Glomerular visceral epithelial cell (primary cell): Measurements from ENCODE around the gene MAD1L1.
A peak's percentile ranks its signal among the peaks of the same experiment; 100 is the strongest.

ENCODE experiments used
- DNase-seq: peaks from one replicate; pipeline ENCODE4 v3.0.0-alpha.2; 2016; ENCODE audit errors: extremely low spot score

MAD1L1 gene

DNA sequence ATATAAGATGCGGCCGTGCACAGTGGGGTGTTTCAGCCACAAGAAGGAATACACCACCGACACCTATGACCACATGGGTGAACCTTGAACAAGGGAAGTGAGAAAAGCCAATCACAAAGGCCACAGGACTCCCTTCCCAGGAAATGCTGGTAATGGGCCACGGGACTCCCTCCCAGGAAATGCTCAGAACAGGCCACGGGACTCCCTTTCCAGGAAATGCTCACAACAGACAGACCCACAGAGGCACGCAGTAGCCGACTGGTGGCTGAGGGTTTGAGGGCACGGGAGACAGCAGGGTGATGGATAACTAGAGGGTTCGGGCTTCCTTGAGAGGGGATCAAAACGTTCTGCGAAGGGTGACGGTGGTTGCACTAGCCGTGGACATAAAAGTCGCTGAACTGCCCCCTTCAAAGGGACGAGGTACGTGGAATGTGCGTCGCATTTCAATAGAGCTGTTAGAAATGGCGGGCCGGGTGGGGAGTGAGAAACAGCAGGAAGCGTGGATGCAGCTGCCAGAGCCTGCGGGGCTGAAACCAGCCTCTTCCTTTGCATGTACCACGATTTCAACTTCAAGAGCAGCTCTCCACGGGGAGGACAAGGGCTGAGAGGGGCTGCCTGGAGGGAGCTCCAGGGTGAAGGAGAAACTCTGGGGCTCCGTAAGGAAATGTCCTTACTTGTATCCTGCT is 288.7 kb downstream of the MAD1L1 start:
- no peak for DNase-seq

DNA sequence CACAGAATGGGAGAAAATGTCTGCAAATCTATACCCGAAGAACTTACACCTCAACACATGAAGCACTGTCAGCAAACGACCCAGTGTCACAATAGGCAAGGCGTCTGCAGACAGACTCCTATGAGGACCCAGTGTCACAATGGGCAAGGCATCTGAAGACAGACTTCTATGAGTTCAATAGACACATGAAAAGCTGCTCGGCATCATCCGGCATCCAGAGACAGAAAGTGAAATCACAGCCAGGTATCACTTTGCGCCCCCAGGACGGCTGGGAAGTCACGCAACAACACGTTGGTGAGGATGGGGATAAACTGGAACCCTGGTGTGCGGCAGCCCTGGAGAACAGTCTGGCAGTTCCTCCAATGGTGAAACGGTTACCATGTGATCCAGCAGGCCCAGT is 289.4 kb downstream of the MAD1L1 start:
- no peak for DNase-seq

DNA sequence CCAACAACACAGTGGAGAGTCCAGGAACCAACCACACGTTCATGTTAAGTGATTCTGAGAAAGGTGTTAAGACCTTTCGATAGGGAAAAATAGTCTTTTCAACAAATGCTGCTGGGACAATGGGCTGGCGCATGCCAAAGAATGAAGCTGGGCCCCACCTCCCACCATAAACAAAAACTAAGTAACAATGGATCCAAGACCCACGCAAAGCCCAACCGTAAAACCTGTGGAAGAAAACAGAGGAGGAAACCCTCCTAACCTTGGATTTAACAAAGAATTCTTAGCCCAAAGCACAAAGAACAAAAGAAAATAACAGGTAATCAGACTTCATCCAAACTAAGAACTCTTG is 289.8 kb downstream of the MAD1L1 start:
- DNase-seq, result no peak

DNA sequence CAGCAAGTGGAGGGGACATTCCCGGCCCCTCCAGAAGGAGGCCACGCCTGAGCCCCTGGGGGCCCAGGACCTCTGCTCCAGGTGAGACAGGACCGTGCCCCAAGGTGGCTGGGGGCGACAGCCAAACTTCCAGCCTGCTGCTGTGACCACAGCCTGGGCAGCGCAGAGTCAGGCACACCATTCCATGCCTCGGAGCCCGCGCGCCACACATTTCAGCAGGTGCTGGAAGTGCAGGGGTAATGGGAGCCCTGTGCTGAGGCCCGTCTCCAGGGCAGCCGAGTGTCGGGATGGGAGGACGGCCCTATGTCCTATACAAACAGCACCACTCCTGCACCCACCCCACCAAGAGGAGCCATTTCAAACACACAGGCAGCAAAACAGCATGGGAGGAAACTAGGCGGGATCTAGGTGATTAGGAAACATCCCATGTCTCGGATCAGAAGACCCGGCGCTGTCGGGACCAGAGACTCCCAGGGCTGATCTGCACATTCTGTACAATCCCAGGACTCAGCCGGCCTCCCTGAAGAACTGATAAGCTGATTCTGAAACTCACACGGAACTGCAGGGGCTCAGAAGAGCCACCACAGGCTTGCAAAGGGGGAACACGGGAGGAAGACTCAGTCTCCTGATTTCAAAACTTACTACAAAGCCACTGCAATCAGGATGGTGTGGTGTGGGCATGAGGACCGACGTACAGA is 290.4 kb downstream of the MAD1L1 start:
- DNase-seq, result no peak

DNA sequence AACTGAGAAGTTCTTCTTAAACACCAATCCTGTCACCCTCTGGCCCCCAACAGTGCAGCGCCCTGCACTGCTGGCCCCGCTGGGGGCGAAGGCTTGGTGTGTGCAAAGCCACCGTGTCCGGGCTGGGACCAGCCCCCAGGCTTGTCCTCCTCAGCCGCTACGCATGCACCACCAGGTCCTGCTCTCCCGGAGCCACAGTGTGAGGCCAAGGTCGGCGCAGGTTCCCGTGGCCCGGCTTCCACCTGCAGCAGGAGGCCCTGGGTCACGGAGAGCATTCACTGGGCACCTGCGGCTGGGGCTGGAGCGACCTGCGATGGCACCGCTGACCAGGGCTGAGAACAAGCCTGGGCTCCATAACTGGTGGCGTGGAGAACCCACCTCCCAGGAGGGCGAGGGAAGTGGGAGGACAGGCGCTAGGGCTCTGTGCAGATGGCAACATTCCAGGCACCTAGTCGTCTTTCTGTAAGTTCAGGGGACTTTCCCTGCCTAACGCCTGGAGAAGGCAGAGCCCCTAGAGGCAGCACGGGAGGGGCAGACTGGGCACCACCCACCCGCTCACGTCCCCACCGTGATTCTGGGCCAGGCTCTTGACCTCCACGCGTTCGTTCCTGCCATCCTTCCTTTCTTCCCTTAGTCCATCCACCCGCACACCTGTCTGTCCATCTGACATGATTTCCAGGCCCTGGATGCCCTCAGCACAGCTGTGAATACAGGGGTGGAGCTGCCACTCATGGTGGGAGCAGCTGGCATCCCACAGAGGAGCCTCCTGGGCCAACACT is 291.1 kb downstream of the MAD1L1 start:
- no peak for DNase-seq

DNA sequence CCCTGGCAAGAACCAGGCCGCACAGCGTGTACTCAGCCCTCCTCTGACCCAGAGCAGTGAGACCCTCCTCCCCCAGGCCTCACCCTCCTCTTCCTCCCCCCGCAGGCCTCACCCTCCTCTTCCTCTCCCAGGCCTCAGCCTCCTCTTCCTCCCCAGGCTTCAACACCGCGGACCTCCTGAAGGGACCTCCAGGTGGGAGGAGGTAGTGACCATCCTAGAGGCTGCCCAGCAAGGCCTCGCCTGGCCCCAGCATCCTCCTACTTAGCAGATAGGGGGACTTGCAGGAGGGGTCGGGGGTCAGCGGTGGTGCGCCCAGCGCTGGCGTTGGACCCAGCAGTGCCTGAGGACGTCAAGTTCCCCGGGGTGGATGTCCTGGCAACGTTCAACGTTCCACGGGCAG is 291.9 kb downstream of the MAD1L1 start:
- no peak for DNase-seq

DNA sequence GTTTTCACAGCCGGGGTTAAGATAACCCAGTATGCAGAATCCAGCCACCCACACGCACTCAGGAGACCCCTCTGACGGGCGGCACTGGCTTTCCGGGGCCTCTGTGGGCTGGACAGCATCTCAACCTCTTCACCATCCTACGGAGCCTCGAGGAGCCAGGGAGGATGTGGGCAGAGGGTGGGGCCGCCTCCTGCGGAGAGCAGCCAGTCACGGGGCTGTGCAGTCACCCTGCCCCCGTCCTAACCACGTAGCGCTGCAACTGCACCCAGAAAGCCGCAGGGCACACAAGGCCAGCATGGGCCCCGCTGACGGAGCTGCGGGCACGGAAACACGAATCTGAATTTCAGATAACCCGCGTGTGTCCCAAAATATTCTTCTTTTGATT is 292.4 kb downstream of the MAD1L1 start:
- peak; percentile 73 for DNase-seq

DNA sequence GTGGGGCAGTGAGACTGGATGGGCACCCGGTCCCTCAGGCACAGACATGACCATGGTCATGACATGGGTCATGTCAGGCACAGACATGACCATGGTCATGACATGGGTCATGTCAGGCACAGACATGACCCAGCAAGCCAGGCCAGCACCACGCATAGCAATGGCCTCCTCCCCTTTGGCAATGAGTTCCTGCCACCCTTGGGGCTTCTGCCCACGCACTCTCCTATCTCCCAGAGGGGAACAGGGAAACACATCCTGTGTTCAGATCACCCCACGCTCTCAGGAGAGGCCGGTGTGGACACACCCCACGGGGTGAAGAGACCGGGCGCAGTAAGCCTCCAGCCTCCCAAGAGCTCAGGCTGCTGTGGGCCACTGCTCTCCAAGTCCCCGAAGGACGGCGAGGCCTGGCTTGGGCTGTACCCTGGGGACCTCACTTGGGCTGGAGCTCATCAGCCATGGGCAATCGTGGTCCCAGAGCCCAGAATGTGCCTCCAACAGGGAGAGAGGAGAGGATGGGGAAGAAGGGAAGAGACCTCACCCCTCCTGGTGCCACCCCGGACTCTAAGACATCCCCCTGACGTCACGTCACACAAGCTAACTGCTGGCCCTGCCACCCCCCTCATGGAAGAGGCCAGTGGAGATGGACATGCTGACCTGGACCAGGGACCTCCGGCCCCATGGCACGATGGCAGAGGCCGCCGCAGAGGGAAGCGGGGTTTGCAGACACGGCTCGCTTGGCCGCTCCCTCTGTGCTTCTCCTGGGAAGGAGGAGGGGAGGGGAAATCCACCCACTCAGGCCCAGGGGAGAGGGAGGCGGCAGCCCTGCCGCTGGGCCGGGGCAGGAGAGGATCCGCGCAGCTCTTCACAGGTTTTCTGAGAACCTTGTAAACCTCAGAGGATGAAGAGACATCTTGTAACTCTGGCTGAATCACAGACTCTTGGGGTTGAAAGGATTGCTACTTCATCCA is 293.0 kb downstream of the MAD1L1 start:
- no peak for DNase-seq

DNA sequence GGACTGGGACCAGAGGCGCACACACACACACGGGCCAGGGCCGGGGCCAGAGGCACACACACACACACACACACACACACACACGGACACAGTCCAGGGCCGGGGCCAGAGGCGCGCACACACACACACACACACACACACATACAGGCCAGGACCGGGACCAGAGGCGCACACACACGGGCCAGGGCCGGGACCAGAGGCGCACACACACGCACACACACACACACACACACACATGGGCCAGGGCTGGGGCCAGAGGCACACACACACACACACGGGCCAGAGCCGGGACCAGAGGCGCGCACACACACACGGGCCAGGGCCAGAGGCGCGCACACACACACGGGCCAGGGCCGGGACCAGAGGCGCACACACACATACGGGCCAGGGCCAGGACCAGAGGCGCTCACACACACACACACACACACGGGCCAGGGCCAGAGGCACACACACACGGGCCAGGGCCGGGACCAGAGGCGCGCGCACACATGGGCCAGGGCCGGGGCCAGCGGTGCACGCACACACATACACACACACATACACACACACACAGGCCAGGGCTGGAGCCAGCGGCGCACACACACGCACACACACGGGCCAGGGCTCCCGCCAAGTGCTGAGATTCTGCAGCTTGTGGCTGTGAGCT is 293.8 kb downstream of the MAD1L1 start:
- no peak for DNase-seq

DNA sequence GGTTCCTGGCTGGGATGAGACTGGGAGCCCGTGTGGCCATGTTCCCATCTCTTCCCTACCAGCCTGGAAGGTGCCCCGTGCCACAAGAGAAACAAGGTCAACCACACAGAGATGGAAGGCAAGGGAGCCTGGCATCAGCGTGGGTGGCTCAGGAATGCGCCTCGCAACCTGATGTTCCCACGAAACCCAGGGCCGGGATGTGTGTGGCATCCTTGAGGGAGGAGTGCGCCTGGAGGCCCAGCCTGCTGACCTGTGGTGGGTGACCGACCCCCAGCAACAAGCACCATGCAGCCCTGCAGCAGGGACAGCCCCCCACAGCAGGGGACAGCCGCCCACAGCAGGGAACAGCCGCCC is 295.5 kb downstream of the MAD1L1 start:
- DNase-seq, result no peak

DNA sequence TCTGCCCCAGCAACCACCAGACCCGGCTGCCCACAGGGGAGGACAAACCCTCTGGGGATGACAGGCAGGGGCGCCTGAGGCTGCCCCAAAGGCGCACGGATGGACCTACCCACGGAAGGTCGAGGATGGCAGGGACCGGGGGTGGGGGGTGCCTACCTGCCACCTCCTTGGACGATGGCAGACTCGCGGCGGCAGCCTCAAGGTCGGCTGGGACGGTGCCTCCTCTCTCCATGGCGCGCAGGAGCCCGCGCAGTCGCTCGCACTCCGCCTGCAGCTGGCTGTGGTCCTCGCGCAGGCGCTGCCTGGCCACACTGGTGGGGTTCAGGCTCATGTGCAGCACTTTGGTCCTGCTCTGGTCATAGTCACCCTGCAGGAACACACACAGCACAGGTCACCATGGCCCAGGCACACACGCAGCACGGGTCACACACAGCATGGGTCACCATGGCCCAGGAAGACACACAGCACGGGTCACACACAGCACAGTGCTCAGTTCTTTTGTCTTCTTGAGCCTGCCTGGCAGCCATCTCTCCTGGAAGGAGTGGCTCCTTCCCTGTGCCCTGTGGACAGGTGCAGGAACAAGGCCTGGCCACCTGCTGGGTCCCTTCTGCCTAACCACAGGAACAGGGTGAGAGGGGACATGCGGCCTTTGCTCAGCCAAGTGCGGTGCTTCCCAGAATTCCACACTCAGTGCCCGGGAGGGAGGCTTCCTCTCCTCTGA is 296.1 kb downstream of the MAD1L1 start:
- DNase-seq, result no peak

DNA sequence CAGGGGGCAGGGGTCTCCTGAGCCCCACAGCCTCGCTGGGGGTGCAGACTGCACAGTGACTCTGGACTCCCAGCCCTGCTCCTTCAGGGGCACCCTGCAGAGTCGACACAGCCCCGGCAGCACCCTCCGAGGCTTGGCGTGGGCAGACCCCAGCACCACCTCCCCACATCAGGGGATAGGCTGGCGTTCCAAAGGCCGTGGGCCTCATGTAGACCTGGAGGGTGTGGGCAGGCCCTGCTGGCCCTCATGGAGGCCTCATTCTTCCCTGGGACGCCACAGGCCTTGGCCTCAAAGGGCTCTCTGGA is 296.8 kb downstream of the MAD1L1 start:
- DNase-seq, result no peak

DNA sequence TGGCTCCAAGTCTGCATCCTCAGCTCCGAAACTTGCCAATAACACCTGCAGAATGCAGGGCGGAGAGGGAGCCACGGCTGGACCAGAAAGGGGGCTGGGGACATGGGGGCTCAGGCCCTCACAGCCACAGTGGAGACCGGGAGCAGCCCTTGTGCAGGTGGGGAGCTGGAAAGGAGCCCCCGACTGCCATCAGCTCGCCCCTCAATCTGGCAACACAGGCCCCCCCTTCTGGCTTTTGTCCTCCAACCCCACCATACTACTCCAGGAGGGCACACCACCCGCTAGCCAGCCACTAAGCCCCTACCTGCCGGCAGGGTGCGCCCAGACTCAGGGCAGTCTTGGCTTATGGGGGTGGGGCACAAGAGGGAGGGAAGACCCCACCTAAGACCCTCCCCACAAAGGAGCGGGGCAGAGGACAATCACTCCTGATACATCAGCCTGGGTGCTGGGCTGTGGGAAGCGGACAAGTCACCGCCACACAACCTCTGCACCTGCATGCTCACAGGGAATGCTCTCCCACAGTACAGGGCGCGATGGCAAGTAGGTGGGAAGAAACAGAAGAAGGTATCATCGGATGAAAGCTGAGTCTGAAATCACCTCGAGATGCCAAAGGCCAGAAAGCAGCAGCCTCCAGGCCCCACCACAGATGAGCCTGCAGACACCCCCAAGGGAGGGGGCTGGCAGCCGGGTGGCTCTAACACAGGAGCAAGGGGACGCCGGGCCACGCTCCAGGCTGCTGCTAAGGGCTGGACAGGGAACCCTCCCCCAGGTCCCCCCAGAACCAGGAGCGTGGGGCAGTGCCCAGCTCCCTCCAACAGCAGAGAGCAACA is 297.4 kb downstream of the MAD1L1 start:
- no peak for DNase-seq

DNA sequence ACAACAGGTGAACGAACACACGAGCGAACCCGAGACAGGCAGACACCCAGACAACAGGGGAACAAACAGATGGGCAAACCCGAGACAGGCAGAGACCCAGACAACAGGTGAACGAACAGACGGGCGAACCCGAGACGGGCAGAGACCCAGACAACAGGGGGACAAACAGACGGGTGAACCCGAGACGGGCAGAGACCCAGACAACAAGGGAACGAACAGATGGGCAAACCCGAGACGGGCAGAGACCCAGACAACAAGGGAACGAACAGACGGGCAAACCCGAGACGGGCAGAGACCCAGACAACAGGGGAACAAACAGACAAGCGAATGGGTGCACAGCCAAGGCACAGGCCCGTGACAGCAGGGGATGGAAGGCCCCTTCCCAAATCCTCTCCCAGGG is 298.0 kb downstream of the MAD1L1 start:
- DNase-seq, result no peak

DNA sequence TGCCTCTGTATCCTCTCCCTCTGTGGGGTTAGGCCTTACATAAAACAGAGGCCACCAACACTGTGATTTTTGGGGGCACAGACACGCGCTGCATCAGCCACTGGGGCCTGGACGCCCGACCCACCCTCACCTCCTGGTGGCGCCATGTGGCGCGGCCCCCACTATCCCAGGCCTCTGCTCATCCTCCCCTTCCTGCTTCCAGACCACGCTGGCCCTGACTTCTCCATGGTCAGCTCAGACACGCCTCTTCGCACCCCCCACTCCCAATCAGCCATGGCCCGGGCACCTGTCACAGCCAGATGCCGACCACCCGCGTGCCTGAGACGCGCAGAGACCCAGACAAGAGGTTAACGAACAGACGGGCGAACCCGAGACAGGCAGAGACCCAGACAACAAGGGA is 298.7 kb downstream of the MAD1L1 start:
- DNase-seq, result no peak

DNA sequence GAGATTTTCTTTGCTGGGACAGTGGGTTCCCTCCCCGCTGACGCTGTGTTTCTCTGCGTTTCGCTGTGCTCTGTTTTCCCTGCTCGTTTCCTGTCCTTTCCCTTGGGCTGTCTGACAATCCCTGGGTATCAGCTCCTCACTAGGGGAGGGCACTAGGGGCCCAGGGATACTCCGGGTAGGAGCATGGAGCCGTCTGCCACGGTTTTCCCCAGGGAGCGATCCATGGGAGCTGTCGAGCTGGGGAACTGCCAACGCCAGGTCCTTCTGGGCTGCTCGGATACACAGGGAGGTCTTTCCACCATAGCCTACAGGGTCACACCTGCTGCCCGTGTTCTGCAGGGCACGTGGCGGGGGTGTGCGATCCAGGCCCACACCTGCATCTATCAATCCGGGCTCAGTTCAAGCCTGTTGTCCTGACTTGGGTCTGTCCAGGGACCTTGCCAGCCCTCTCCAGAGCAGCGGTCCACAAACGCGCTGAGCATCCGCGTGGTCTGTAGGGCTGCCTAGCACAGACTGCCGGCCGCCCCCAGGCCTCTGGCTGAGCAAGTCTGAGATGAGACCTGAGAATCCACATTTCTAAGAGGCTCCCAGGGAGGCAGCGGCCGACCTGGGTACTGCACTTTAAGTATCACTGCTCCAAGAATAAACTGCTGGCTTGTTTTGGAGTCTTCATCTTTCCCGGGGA is 299.5 kb downstream of the MAD1L1 start:
- DNase-seq, result no peak

DNA sequence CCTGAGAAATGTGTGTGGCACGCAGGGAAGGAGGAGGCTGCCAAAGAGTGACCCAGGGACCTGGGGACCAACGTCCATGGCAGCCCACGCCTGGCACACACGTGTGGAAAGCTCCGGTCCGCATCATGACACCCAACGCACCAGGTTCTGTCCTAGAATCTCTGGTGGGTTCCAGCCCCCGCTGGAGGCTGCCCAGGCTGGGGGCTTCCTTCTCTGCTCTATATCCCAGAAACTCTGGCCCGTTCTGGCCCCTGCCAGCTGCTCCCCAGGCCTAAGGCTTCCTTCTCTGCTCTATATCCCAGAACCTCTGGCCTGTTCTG is 300.8 kb downstream of the MAD1L1 start:
- no peak for DNase-seq

DNA sequence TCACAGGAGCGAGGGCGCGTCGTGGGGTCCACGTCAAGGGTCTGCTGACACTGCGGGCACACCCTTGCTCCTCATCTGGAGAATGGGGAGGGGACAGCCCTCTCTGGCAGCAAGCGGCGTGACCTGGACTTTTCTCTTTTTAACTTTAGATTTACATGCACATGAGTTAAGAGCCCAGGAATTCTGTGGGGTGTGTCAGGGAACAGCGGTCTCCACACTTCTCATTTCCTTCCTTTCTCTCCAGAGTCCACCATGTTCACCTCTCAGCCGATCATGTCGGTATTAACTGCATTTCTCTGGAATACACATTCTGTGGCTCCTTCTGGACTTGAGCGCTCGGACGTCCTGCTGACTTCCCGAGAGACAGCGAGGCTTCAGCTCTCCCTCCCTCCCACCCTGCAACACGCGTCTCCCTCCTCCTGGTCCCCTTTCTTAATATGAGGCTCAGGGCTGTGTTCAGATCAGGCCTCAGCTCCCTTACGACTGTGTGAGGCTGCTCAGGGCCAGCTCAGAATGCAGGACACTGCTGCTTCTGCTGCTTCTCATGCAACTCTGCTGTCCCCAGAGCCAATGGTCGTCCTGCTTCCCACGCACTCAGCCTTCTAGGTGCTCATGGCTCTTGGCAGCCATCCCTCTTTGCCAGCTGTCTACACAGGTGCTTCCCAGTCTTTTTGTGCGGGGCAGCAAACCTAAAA is 301.3 kb downstream of the MAD1L1 start:
- no peak for DNase-seq
